ENCODE results near the gene SMAD1. TPM values are rescaled to one million over a fixed set of nuclear protein-coding genes. Genes with fewer than 3 reads are reported as not detected.
A peak's percentile ranks its signal among the peaks of the same experiment; 100 is the strongest.

The SMAD1 gene
- total RNA-seq, 1 experiment from 2014 or later = 27.9 TPM

- BruUV-seq (replicated peaks) = no TSS peak
- POLR2A ChIA-PET = interaction anchor here (1.5 kb wide), 1 partner anchor 57 kb away, joined by 4 read pairs; no protein-coding TSS in a partner anchor
- DNase-seq (ENCODE audit: unreplicated experiment) = no peak
- no peak overlapping the region for H3K27ac Mint-ChIP-seq (ENCODE audit: low read depth, unreplicated experiment)
- intact Hi-C loops (cut with micrococcal nuclease) = no loop called here
- no peaks in the 10 kb centered on the region for H3K27me3 Mint-ChIP-seq (ENCODE audit: insufficient read depth, unreplicated experiment)
- CTCF ChIA-PET = interaction anchor here (1.3 kb wide), 1 partner anchor 17 kb away, joined by 4 read pairs; no protein-coding TSS in a partner anchor
- no peak overlapping the region for H3K4me3 Mint-ChIP-seq (ENCODE audit: unreplicated experiment)
- no peaks in the 10 kb centered on the region for H3K9me3 Mint-ChIP-seq (ENCODE audit: unreplicated experiment)
- TF ChIP-seq, protein P1, sequence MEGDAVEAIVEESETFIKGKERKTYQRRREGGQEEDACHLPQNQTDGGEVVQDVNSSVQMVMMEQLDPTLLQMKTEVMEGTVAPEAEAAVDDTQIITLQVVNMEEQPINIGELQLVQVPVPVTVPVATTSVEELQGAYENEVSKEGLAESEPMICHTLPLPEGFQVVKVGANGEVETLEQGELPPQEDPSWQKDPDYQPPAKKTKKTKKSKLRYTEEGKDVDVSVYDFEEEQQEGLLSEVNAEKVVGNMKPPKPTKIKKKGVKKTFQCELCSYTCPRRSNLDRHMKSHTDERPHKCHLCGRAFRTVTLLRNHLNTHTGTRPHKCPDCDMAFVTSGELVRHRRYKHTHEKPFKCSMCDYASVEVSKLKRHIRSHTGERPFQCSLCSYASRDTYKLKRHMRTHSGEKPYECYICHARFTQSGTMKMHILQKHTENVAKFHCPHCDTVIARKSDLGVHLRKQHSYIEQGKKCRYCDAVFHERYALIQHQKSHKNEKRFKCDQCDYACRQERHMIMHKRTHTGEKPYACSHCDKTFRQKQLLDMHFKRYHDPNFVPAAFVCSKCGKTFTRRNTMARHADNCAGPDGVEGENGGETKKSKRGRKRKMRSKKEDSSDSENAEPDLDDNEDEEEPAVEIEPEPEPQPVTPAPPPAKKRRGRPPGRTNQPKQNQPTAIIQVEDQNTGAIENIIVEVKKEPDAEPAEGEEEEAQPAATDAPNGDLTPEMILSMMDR (IDR thresholded peaks at IDR 0.05; ENCODE audit: unreplicated experiment) = no peak
- H3K4me1 Mint-ChIP-seq (ENCODE audit: insufficient read depth, unreplicated experiment) = peaks cover 12% of the 10 kb centered on the region
- peaks cover 26% of the 10 kb centered on the region for H3K36me3 Mint-ChIP-seq (ENCODE audit: insufficient read depth, unreplicated experiment)
Observed at GRCh38 chr4:145540235-145540634, 58.6 kb downstream of the SMAD1 start.

GRCh38 chr4:145541346-145541745, 59.7 kb downstream of the SMAD1 start:
- H3K9me3 Mint-ChIP-seq (ENCODE audit: unreplicated experiment) = no peaks in the 10 kb centered on the region
- BruUV-seq (replicated peaks) = no TSS peak
- H3K4me1 Mint-ChIP-seq (ENCODE audit: insufficient read depth, unreplicated experiment) = peaks cover 23% of the 10 kb centered on the region
- TF ChIP-seq, protein P1 (IDR thresholded peaks at IDR 0.05; ENCODE audit: unreplicated experiment) = no peak
- H3K27ac Mint-ChIP-seq (ENCODE audit: low read depth, unreplicated experiment) = no peak overlapping the region
- no peak overlapping the region for H3K4me3 Mint-ChIP-seq (ENCODE audit: unreplicated experiment)
- POLR2A ChIA-PET = interaction anchor here (1.0 to 1.9 kb wide), 5 partner anchors 8 to 59 kb away, joined by 3 to 6 read pairs (median 4); no protein-coding TSS in a partner anchor
- H3K36me3 Mint-ChIP-seq (ENCODE audit: insufficient read depth, unreplicated experiment) = peaks cover 24% of the 10 kb centered on the region
- DNase-seq (ENCODE audit: unreplicated experiment) = no peak
- intact Hi-C loops (cut with micrococcal nuclease) = no loop called here
- no peaks in the 10 kb centered on the region for H3K27me3 Mint-ChIP-seq (ENCODE audit: insufficient read depth, unreplicated experiment)
- CTCF ChIA-PET = interaction anchor here (0.6 to 2.2 kb wide), 7 partner anchors 13 to 360 kb away, joined by 3 to 12 read pairs (median 4); no protein-coding TSS in a partner anchor

GRCh38 chr4:145545031-145545430, 63.4 kb downstream of the SMAD1 start:
- Mint-ChIP-seq H3K27ac (ENCODE audit: low read depth, unreplicated experiment) (peak overlapping the region; percentile 87), H3K4me1 (ENCODE audit: insufficient read depth, unreplicated experiment) (peaks cover 36% of the 10 kb centered on the region), H3K9me3 (ENCODE audit: unreplicated experiment) (no peaks in the 10 kb centered on the region), H3K36me3 (ENCODE audit: insufficient read depth, unreplicated experiment) (peaks cover 31% of the 10 kb centered on the region), H3K4me3 (ENCODE audit: unreplicated experiment) (peak overlapping the region; percentile 70), H3K27me3 (ENCODE audit: insufficient read depth, unreplicated experiment) (no peaks in the 10 kb centered on the region)
- TF ChIP-seq, protein P1 (IDR thresholded peaks at IDR 0.05; ENCODE audit: unreplicated experiment) = no peak
- intact Hi-C loops (cut with micrococcal nuclease) = no loop called here
- no peak for DNase-seq (ENCODE audit: unreplicated experiment)
- ChIA-PET CTCF (interaction anchor here (0.6 to 2.1 kb wide), 6 partner anchors 9 to 328 kb away, joined by 3 to 6 read pairs (median 3); no protein-coding TSS in a partner anchor), POLR2A (interaction anchor here (0.6 to 3.3 kb wide), 13 partner anchors 12 to 392 kb away, joined by 3 to 49 read pairs (median 4); partner anchors contain the start of gene SMAD1)
- BruUV-seq (replicated peaks) = no TSS peak

- no TSS peak for BruUV-seq (replicated peaks)
- TF ChIP-seq, protein P1 (IDR thresholded peaks at IDR 0.05; ENCODE audit: unreplicated experiment) = no peak
- intact Hi-C loops (cut with micrococcal nuclease) = no loop called here
- peak; percentile 95 for DNase-seq (ENCODE audit: unreplicated experiment)
- Mint-ChIP-seq H3K27ac (ENCODE audit: low read depth, unreplicated experiment) (peak overlapping the region; percentile 87), H3K4me1 (ENCODE audit: insufficient read depth, unreplicated experiment) (peaks cover 31% of the 10 kb centered on the region), H3K9me3 (ENCODE audit: unreplicated experiment) (no peaks in the 10 kb centered on the region), H3K36me3 (ENCODE audit: insufficient read depth, unreplicated experiment) (peaks cover 31% of the 10 kb centered on the region), H3K27me3 (ENCODE audit: insufficient read depth, unreplicated experiment) (no peaks in the 10 kb centered on the region), H3K4me3 (ENCODE audit: unreplicated experiment) (peak overlapping the region; percentile 70)
- ChIA-PET POLR2A (interaction anchor here (0.6 to 3.3 kb wide), 22 partner anchors 12 to 506 kb away, joined by 3 to 49 read pairs (median 4); partner anchors contain the start of genes ABCE1, ANAPC10, MMAA and SMAD1), CTCF (interaction anchor here (0.6 to 2.1 kb wide), 5 partner anchors 9 to 210 kb away, joined by 3 to 15 read pairs (median 5); partner anchors contain the start of gene SMAD1)
Observed at GRCh38 chr4:145545538-145546174, 64.0 kb downstream of the SMAD1 start.
